GM21447 (cell line): Measurements from ENCODE around the gene HOXA6.

ENCODE experiments used
- ATAC-seq: cut with Tn5 transposase; IDR thresholded peaks from one replicate; pipeline ENCODE4 v1.9.1; 2021; ENCODE audit not compliant: unreplicated experiment

HOXA6 gene

GRCh38 chr7:27147199-27148030 is at the start of gene HOXA6:
Gene HOXA6 (minus strand): TSS chr7:27147774. CDS start chr7:27147749, 25 bp downstream.
- ATAC-seq, result no peak

DNA sequence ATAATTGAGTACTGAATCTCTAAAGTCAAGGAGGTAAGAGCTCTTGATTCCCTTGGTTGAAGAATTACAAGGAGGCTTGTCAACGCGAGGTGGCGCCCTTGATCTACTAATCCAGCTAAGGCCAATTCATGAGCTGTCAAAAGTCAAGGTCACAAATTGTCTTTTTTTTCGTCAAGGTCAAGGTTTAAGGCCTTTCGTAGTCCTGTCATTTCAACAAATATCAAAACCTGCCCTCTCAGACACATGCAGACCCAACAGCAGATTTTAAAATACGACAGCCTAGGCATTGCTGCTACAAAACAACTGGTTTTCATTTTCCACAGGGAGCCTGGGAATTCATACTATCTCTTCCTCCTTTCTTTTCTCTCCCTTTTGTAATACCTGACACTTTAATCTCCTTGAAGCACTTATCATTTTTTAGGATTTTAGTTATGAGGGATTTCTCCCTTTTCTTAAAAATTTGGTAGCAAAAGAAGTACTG is 48.8 kb upstream of the HOXA6 start:
- ATAC-seq, result no peak

- ATAC-seq, result no peak
Measured at GRCh38 chr7:27194686-27195379, 47.3 kb upstream of the HOXA6 start.

GRCh38 chr7:27194002-27194352 is 46.4 kb upstream of the HOXA6 start:
- no peak for ATAC-seq

DNA sequence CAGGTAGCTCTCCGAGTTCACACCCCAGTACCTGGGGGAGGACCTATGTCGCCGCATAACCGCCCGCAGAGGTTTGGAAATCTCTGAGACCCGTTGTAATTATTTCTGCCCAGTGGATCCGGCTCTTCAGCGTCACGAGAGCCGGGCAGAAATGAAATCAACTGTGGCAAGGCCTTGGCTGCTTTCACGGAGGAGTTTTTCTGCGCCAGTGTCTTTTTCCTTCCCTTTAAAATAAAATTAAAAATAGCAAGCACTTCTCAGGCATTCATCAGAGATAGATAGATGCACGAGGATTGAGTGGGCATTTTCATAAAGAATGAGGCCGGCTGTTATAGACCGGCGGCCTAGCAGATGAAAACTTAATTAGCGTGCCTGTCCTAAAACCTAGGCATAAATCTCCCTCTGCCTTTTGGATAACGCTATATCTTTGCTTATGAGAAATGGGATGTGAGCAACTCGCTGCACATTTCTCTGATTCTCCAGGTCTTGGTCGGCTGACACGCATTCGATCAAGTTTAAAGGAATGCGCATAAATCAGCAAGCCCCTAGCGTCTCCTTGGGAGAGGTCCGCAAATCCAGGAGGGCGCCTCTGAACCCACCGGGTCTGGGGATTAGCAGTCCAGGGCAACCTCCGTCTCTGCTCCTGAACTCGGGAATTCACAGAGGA is 45.9 kb upstream of the HOXA6 start:
- no peak for ATAC-seq

- no peak for ATAC-seq
Measured at GRCh38 chr7:27192546-27193334, 45.2 kb upstream of the HOXA6 start.

DNA sequence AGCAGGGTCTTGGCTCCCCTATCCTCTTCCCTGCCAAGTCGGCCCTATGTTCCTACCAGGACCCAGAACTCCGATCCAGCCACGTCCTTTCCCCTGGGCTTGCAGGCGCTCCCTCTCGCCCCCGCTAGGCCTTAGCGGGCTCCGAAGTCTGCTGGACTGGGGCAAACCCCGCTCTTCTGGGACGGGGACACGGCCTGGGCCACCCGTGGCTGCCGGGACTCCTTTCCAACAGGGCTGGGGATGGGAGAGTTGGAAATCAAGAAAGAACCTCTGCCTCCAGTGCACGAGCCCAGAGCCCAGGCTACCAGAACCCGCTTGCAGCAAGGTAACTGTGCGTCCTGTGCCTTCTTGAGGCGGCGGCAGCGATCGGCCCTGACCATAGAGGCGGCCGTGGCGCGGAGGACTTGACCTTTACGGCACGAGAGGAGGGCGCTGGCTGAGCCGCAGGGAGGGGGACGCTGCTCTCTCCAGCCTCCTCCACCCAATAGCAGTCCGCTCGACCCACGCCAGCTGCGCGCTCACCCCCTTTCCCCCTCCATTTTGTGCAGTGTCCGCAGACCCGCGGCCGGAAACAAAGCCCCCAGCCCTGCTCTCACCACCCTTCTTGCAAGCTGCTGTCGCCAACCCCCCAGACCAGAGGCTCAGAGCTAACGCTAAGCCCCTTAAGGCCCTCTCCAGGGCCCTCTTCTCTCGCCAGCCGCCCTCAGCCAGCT is 44.4 kb upstream of the HOXA6 start:
- ATAC-seq, result no peak

DNA sequence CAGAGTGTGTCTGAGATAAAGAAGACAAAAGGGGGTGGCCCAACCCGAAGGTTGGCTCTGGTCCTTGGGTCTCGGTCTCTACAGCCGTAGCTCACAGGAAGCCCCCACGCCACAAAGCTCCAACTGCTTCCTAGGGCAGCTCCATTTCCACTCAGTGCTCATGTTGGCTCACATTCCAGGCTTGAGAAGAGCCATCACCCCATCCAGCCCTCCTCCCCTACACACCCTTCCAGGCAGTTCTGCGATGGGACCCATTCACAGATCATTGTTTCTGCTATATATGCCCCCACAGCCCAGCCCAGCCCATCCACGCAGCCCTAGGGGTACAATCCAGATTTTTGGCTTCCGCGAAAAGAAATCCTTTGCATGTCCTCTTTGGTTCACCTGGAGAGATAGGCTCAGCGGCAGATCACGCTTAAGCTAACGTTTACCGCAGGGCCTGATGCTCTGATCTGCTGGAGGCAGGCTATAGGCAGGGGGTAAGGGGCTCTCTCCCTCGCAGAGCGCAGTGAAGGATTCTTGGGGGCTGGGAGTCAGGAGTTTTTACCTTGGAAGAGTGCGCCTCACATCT is 43.7 kb upstream of the HOXA6 start:
- ATAC-seq, result no peak

GRCh38 chr7:27189997-27190748 is 42.6 kb upstream of the HOXA6 start:
- ATAC-seq, result no peak

GRCh38 chr7:27189295-27189996 is 41.9 kb upstream of the HOXA6 start:
- ATAC-seq, result no peak

DNA sequence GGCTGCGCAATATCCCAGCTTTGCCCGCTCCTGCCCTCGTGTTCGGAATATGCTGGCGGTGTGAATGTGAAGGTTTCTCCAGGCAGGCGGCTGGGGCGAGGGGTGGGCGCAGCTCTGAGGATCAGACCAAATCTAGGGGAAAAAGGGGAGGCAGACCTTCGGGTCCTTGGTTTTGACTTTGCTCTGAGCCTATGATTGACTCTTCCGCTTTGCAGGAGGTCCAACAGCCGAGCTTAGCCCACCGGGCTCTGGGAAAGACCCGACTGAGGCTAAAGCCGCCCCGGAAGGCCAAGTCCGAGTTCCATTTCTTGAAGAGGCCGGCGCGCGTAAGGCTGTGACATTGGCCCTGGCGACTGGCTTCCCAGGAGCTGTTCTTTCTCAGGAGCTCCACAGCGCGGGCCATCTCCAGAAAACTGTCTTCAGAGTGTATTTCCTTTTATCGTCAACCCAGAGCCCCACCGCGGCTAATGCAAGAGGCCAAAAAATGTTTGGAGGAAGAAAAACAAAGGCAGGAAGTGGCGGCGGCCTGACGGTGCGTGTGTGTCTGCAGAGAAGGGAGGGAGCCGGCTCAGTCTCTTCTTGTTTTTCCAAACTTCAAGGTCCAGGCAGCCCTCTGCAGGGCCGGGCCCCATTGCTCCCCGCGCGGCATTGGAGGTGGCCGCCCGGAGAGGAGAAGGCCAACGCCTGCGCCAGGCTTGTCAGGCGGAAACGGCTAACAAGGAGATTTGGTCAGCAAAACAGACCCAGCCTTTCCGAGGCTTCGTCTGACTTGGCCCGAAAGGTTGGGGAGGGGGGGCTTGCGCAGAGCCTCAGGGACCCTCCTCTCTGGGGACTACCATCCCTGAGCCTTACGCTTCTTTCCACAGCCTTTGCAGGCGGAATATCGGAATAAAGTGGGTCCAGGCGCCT is 41.1 kb upstream of the HOXA6 start:
- no peak for ATAC-seq

- no peak for ATAC-seq
Measured at GRCh38 chr7:27187475-27188385, 40.2 kb upstream of the HOXA6 start.

DNA sequence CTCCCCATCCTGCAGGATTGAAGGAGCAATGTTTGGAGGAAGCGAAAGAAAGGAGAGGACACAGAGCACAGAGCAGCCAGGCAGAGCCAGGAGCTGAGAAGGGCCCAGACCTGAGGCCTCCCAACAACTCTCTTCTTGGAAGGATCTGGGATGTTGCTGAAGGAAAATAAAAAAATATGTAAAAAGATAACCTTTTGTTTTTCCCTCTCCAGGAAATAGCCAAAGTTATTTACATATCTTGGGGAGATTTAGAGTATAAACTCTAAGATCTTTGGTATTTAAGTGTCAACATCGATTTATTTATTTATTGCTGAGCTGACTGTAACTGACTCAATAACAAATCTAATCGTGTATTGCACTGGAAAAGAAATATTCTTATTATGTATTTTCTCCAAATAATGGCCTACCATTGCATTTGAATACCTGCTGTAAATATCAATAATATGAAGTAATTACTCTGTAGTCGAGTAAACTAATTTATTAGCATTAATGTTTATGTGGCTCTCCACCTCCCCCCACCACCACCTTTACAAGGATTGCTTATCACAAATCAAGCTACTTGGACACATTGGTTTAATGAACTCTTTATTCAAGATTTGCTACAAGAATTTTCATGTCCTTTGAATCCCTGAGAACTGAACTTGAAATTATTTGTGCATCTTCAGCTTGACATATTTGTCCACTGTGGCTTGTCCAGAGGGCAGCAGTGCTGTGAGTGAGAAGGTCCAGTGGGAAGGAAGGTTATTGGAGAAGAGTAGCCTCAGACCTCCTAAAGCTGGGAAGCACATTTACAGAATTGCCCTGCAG is 39.3 kb upstream of the HOXA6 start:
- ATAC-seq, result no peak

DNA sequence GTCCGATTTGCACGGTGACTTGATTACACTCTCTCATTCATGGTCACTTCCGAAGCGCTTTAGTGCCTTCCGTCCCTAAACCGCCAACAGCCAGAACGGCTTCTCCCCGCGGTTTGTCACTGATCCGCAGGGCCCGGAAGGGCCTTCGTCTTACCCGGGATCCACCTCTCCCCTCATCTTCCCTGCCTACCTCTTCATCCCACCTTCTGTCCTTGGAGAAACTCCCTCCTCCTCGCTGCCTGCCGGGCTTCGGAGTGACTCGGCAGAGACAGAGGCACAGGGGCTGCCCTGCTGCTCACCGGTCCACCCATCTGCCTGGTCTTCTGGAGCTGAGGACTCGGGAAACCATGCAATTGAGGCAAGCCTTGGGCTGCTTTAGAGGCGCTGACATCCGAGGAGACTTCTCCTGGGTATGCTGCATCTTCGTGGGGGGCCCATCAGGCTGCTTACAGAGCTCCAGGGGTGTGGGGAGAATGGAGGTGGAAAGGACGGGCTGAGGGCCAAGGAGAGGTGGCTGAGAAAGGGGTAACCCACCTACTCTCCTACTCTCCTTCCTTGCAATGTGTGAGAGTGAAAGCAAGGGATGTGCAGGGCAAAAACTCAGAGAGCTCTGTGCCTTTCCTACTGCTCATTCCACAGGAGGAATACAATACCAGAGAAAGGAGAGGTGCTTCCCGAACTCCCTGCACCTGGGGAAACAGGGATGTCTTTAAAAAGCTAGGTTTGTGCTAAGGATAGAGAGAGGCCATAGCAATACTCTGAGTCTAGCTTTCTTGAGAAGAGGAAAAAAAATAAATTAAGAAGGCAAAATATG is 38.5 kb upstream of the HOXA6 start:
- ATAC-seq, result no peak
